ENCODE data around the gene NOX4. TPM values are rescaled to one million over a fixed set of nuclear protein-coding genes. Genes with fewer than 3 reads are reported as not detected.
"Not testable (repeated sequence)": the region's sequence is repeated elsewhere in the genome, so short reads cannot be mapped to it uniquely, and the experiment has no call there.

NOX4 gene
- total RNA-seq, 1 experiment from 2014 or later: 3.0 TPM

DNA sequence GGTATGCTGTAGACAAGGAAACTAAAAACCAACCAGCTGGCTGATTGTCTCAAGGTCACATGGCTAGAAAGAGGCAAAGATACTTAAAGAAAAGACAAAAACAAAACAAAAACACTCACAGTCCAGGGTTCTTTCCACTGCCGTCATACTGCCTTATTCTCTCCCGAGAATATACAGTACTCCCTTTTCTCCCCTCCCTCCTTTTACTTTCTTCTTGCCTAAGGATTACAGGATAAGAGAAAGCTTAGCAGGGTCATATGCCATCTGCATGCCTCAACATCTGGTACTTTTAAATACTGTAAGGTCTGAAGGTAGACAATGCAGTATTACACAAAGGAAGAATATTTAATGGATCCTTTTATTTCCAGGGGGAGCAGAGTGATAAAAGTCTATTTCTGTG lies 126.3 kb downstream of the NOX4 start:
- H3K4me3 Mint-ChIP-seq; H3K9ac ChIP-seq (ENCODE audit: extremely low read depth, insufficient read length, low read length); H4K5ac ChIP-seq (ENCODE audit: insufficient read length, low read depth, low read length); H2BK12ac ChIP-seq (ENCODE audit: insufficient read length, low read depth, low read length); H3K18ac ChIP-seq (ENCODE audit: insufficient read length, low read depth, low read length); DNase-seq; H3K56ac ChIP-seq (ENCODE audit: insufficient read length, low read depth, low read length); H4K8ac ChIP-seq (replicated peaks; ENCODE audit: insufficient read length, low read depth, low read length); H3K9me3 ChIP-seq (ENCODE audit: control insufficient read depth, low read depth, low read length); H3K36me3 Mint-ChIP-seq (ENCODE audit: insufficient read depth in 1 of 3, low read depth in 3 of 3); H3K4me1 ChIP-seq (ENCODE audit: insufficient read depth, low read length); H3T11ph ChIP-seq (ENCODE audit: low read length); H2BK15ac ChIP-seq (ENCODE audit: low read depth, low read length); H2AK5ac ChIP-seq (ENCODE audit: insufficient read length, low read length); H3K27ac Mint-ChIP-seq; H2BK20ac ChIP-seq (ENCODE audit: low read depth, low read length, poor library complexity, severe bottlenecking); H3K23me2 ChIP-seq (ENCODE audit: insufficient read length, low read depth, low read length, poor library complexity, severe bottlenecking); H3K4me2 ChIP-seq (ENCODE audit: insufficient read depth, insufficient read length, low read length); H3K23ac ChIP-seq (ENCODE audit: insufficient read length, low read depth, low read length); H3K4me1 Mint-ChIP-seq; H3K4ac ChIP-seq (ENCODE audit: low read depth, low read length); H4K20me1 ChIP-seq (ENCODE audit: control insufficient read depth, insufficient read depth, insufficient read length); H3K27me3 ChIP-seq (ENCODE audit: insufficient read depth, low read length); H3K79me2 ChIP-seq (ENCODE audit: insufficient read depth, low read length); H2AFZ ChIP-seq (ENCODE audit: low read length); H3K27ac ChIP-seq (ENCODE audit: insufficient read length, low read depth, low read length); H3K9me3 Mint-ChIP-seq; H2BK120ac ChIP-seq (ENCODE audit: low read depth, low read length, poor library complexity, severe bottlenecking); H4K91ac ChIP-seq (ENCODE audit: insufficient read length, low read depth, low read length); H3K27me3 Mint-ChIP-seq (ENCODE audit: low read depth); H2BK5ac ChIP-seq (ENCODE audit: insufficient read length, low read length); H3K79me1 ChIP-seq (ENCODE audit: insufficient read depth, low read depth, low read length, poor library complexity, severe bottlenecking); H3K14ac ChIP-seq (ENCODE audit: insufficient read depth, low read length): not testable (repeated sequence)
- WGBS (ENCODE audit: extremely low coverage, insufficient read length, low lambda C conversion rate): no CpG with 5 or more reads among the region's 2 CpGs
